GM23338 (cell line): ENCODE results near the gene TRMT11. TPM values are rescaled to one million over a fixed set of nuclear protein-coding genes. Genes with fewer than 3 reads are reported as not detected.

Source experiments
- ATAC-seq: fragments of 200-7000 bp; cut with Tn5 transposase; 3 replicates; pipeline ENCODE4 v1.9.1; 2020
- DNase-seq: peaks from one replicate; pipeline ENCODE4 v3.0.0-alpha.2; 2015; ENCODE audit warnings: low spot score
- H2AFZ ChIP-seq: fragments of 200-600 bp; sonication (generic); 2 replicates; pipeline ENCODE4 v1.8.0; 2016; ENCODE audit warnings: antibody characterized with exemption, mild to moderate bottlenecking, moderate library complexity
- H3F3A ChIP-seq: fragments of 200-600 bp; sonication (generic); replicated peaks from 2 replicates; pipeline ENCODE4 v1.8.0; 2017; ENCODE audit warnings: antibody characterized with exemption, mixed run types, low read depth
- H3K27ac ChIP-seq: fragments of 200-600 bp; sonication (generic); 2 replicates; pipeline ENCODE4 v1.6.1; 2016; ENCODE audit warnings: low read depth
- H3K27me3 ChIP-seq: fragments of 200-600 bp; sonication (generic); 2 replicates; pipeline ENCODE4 v1.8.0; 2016; ENCODE audit warnings: mild to moderate bottlenecking, mixed run types, moderate library complexity; ENCODE audit not compliant: insufficient read depth
- H3K36me3 ChIP-seq: fragments of 200-600 bp; sonication (generic); 2 replicates; pipeline ENCODE4 v1.8.0; 2016; ENCODE audit warnings: mild to moderate bottlenecking; ENCODE audit not compliant: insufficient read depth
- H3K4me1 ChIP-seq: fragments of 200-600 bp; sonication (generic); 2 replicates; pipeline ENCODE4 v1.8.0; 2016; ENCODE audit warnings: mild to moderate bottlenecking, moderate library complexity; ENCODE audit not compliant: insufficient read depth
- H3K4me2 ChIP-seq: fragments of 200-600 bp; sonication (generic); 2 replicates; pipeline ENCODE4 v1.7.1; 2017; ENCODE audit warnings: mixed run types
- H3K4me3 ChIP-seq: fragments of 200-600 bp; sonication (generic); 2 replicates; pipeline ENCODE4 v1.6.1; 2016; ENCODE audit warnings: mixed run types
- H3K79me2 ChIP-seq: fragments of 200-600 bp; sonication (generic); replicated peaks from 2 replicates; pipeline ENCODE4 v1.8.0; 2017; ENCODE audit warnings: mild to moderate bottlenecking; ENCODE audit not compliant: insufficient read depth
- H3K9me2 ChIP-seq: fragments of 200-600 bp; sonication (generic); 2 replicates; pipeline ENCODE4 v1.8.0; 2017; ENCODE audit not compliant: insufficient read depth
- H4K20me1 ChIP-seq: fragments of 200-600 bp; sonication (generic); replicated peaks from 2 replicates; pipeline ENCODE4 v1.8.0; 2017; ENCODE audit warnings: mild to moderate bottlenecking; ENCODE audit not compliant: insufficient read depth
- H3K27ac Mint-ChIP-seq: 2 replicates; pipeline ENCODE4 v1.8.0; 2020; ENCODE audit warnings: inconsistent platforms, mild to moderate bottlenecking, moderate library complexity, mixed read lengths
- H3K27me3 Mint-ChIP-seq: 3 replicates; pipeline ENCODE4 v1.8.0; 2022; ENCODE audit warnings: low read depth, mild to moderate bottlenecking, moderate library complexity, mixed read lengths, inconsistent platforms; ENCODE audit not compliant: insufficient read depth, poor library complexity
- H3K36me3 Mint-ChIP-seq: 3 replicates; pipeline ENCODE4 v1.8.0; 2021; ENCODE audit warnings: low read depth, mild to moderate bottlenecking, inconsistent platforms, moderate library complexity, mixed read lengths
- H3K4me1 Mint-ChIP-seq: 3 replicates; pipeline ENCODE4 v1.8.0; 2020; ENCODE audit warnings: mild to moderate bottlenecking, inconsistent platforms, mixed read lengths
- H3K4me3 Mint-ChIP-seq: 3 replicates; pipeline ENCODE4 v1.8.0; 2021; ENCODE audit warnings: moderate library complexity, mild to moderate bottlenecking, inconsistent platforms, mixed read lengths
- H3K9me3 Mint-ChIP-seq: 3 replicates; pipeline ENCODE4 v1.8.0; 2020; ENCODE audit warnings: moderate library complexity, mild to moderate bottlenecking, inconsistent platforms, mixed read lengths
- CREB1 ChIP-seq: fragments of 250-450 bp; sonication (Bioruptor Pico); IDR thresholded peaks from 2 replicates; pipeline ENCODE4 v1.5.0; 2020; ENCODE audit warnings: low read depth, mild to moderate bottlenecking, moderate library complexity
- EZH2 ChIP-seq: fragments of 200-600 bp; sonication (generic); IDR thresholded peaks from one replicate; pipeline ENCODE4 v1.8.0; 2017; ENCODE audit warnings: antibody characterized with exemption, mild to moderate bottlenecking, low read depth; ENCODE audit not compliant: unreplicated experiment
- EZH2phosphoT487 ChIP-seq: fragments of 200-600 bp; sonication (generic); IDR thresholded peaks from one replicate; pipeline ENCODE4 v1.8.1; 2018; ENCODE audit warnings: antibody characterized with exemption; ENCODE audit not compliant: unreplicated experiment
- JUNB ChIP-seq: IDR thresholded peaks from one replicate; pipeline ENCODE4 v1.6.1; 2016; ENCODE audit warnings: antibody characterized with exemption; ENCODE audit not compliant: unreplicated experiment
- NANOG ChIP-seq: IDR thresholded peaks from 2 replicates; pipeline ENCODE4 v1.6.1; 2016; ENCODE audit warnings: antibody characterized with exemption, borderline replicate concordance
- STAT1 ChIP-seq: IDR thresholded peaks from one replicate; pipeline ENCODE4 v1.6.1; 2016; ENCODE audit warnings: antibody characterized with exemption; ENCODE audit not compliant: unreplicated experiment
- ZNF114 ChIP-seq: fragments of 250-450 bp; sonication (Bioruptor Pico); IDR thresholded peaks from 2 replicates; pipeline ENCODE4 v1.5.0; 2020; ENCODE audit warnings: mild to moderate bottlenecking, moderate library complexity
- ZNF331 ChIP-seq: fragments of 250-450 bp; sonication (Bioruptor Pico); IDR thresholded peaks from 2 replicates; pipeline ENCODE4 v1.5.0; 2020; ENCODE audit warnings: low read depth, mild to moderate bottlenecking, moderate library complexity
- polyA plus RNA-seq: library from polyadenylated mRNA; unstranded; fragments of >200 nt; fragmentation: Nextera tagmentation; extraction: Ambion mirVana; gene quantifications from 2 replicates; pipeline ENCODE4 v1.2.1, GENCODE V29; 2016
- total RNA-seq: library from RNA; depleted of rRNA; stranded (reverse); fragments of >200 nt; shearing (Covaris generic); gene quantifications from 2 replicates; pipeline ENCODE4 v1.2.3, GENCODE V29; 2014
- TF ChIP-seq, protein P1 (sequence below): IDR thresholded peaks from one replicate; pipeline ENCODE4 v1.6.1; 2018; ENCODE audit warnings: antibody characterized with exemption; ENCODE audit not compliant: unreplicated experiment
- TF ChIP-seq, protein P2 (sequence below): fragments of 250-450 bp; sonication (Bioruptor Pico); IDR thresholded peaks from 2 replicates; pipeline ENCODE4 v1.5.0; 2020; ENCODE audit warnings: mild to moderate bottlenecking, moderate library complexity
- TF ChIP-seq, protein P3 (sequence below), 2 experiments: fragments of 200-600 bp in 1 of 2; sonication (generic) in 1 of 2; conservative IDR thresholded peaks; 2 replicates each; pipeline versions ENCODE4 v1.5.1 to v1.6.1; 2016 to 2017; ENCODE audit warnings: antibody characterized with exemption in 2 of 2, low read depth in 2 of 2, mild to moderate bottlenecking in 2 of 2, moderate library complexity in 1 of 2

Gene TRMT11
- total and polyA plus RNA-seq, 2 experiments from 2014 or later = 49.5 to 50.9 TPM

DNA sequence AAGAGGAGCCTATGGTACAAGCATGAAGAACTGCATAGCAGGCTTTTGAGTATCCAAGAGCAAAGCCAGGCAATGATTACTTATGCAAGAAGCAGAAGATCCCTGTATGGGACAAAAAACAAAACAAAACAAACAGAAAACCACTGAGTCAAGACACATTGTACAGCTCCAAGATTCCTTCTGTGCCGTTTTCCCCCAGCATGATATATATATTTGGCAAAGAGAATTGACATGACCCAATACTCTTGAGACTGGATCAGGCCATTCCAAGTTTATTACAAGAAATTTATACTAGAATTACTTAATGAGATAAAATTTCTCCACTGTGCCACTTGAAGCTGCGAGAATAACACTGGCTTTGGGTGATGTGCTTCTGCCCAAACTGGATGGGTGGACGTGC, 65.5 kb downstream of the TRMT11 start (continued):
- TF ChIP-seq, protein P1, sequence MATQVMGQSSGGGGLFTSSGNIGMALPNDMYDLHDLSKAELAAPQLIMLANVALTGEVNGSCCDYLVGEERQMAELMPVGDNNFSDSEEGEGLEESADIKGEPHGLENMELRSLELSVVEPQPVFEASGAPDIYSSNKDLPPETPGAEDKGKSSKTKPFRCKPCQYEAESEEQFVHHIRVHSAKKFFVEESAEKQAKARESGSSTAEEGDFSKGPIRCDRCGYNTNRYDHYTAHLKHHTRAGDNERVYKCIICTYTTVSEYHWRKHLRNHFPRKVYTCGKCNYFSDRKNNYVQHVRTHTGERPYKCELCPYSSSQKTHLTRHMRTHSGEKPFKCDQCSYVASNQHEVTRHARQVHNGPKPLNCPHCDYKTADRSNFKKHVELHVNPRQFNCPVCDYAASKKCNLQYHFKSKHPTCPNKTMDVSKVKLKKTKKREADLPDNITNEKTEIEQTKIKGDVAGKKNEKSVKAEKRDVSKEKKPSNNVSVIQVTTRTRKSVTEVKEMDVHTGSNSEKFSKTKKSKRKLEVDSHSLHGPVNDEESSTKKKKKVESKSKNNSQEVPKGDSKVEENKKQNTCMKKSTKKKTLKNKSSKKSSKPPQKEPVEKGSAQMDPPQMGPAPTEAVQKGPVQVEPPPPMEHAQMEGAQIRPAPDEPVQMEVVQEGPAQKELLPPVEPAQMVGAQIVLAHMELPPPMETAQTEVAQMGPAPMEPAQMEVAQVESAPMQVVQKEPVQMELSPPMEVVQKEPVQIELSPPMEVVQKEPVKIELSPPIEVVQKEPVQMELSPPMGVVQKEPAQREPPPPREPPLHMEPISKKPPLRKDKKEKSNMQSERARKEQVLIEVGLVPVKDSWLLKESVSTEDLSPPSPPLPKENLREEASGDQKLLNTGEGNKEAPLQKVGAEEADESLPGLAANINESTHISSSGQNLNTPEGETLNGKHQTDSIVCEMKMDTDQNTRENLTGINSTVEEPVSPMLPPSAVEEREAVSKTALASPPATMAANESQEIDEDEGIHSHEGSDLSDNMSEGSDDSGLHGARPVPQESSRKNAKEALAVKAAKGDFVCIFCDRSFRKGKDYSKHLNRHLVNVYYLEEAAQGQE = no peak
- no peak for TF ChIP-seq EZH2

DNA sequence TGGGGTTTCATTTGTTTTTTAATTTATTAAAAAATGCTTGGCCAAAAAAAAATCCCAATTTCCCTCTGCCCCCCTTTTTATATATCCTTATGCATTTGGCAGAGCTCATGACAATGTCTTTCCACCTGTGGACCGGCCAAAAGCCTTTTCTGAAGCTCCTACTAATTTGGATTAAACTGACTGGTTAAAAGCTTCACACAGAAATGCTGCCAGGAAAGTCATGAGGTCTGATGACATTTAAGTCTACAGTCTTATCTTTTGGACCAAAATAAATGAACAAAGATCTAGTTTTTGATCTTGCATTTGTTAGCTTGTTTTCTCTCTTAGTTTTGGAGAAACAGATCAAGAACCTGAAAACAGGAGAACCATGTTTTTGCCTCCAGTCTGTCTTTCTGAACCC, 66.1 kb downstream of the TRMT11 start:
- H3K27me3 Mint-ChIP-seq = peaks cover 4% of the 10 kb centered on the region
- Histone ChIP-seq H3K4me2 (no peak overlapping the region), H3K9me2 (0 out of 2 replicates have a peak, but pooled peaks cover 5% of the 10 kb centered on the region), H3K4me3 (no peak overlapping the region), H3F3A (no peaks in the 10 kb centered on the region), H3K27me3 (no peaks in the 10 kb centered on the region), H3K4me1 (no peaks in the 10 kb centered on the region), H4K20me1 (no peaks in the 10 kb centered on the region; the same call in 1 of the 2 replicates), H3K27ac (no peak overlapping the region), H3K79me2 (no peaks in the 10 kb centered on the region), H2AFZ (no peak overlapping the region), H3K36me3 (no peaks in the 10 kb centered on the region)
- no peak overlapping the region for H3K4me3 Mint-ChIP-seq
- peaks cover 14% of the 10 kb centered on the region for H3K36me3 Mint-ChIP-seq
- H3K27ac Mint-ChIP-seq = no peak overlapping the region
- H3K9me3 Mint-ChIP-seq = no peaks in the 10 kb centered on the region; the same call in 2 of the 3 replicates
- ATAC-seq (no peak), DNase-seq (no peak)
- H3K4me1 Mint-ChIP-seq = peaks cover 5% of the 10 kb centered on the region
- TF ChIP-seq, protein P2, sequence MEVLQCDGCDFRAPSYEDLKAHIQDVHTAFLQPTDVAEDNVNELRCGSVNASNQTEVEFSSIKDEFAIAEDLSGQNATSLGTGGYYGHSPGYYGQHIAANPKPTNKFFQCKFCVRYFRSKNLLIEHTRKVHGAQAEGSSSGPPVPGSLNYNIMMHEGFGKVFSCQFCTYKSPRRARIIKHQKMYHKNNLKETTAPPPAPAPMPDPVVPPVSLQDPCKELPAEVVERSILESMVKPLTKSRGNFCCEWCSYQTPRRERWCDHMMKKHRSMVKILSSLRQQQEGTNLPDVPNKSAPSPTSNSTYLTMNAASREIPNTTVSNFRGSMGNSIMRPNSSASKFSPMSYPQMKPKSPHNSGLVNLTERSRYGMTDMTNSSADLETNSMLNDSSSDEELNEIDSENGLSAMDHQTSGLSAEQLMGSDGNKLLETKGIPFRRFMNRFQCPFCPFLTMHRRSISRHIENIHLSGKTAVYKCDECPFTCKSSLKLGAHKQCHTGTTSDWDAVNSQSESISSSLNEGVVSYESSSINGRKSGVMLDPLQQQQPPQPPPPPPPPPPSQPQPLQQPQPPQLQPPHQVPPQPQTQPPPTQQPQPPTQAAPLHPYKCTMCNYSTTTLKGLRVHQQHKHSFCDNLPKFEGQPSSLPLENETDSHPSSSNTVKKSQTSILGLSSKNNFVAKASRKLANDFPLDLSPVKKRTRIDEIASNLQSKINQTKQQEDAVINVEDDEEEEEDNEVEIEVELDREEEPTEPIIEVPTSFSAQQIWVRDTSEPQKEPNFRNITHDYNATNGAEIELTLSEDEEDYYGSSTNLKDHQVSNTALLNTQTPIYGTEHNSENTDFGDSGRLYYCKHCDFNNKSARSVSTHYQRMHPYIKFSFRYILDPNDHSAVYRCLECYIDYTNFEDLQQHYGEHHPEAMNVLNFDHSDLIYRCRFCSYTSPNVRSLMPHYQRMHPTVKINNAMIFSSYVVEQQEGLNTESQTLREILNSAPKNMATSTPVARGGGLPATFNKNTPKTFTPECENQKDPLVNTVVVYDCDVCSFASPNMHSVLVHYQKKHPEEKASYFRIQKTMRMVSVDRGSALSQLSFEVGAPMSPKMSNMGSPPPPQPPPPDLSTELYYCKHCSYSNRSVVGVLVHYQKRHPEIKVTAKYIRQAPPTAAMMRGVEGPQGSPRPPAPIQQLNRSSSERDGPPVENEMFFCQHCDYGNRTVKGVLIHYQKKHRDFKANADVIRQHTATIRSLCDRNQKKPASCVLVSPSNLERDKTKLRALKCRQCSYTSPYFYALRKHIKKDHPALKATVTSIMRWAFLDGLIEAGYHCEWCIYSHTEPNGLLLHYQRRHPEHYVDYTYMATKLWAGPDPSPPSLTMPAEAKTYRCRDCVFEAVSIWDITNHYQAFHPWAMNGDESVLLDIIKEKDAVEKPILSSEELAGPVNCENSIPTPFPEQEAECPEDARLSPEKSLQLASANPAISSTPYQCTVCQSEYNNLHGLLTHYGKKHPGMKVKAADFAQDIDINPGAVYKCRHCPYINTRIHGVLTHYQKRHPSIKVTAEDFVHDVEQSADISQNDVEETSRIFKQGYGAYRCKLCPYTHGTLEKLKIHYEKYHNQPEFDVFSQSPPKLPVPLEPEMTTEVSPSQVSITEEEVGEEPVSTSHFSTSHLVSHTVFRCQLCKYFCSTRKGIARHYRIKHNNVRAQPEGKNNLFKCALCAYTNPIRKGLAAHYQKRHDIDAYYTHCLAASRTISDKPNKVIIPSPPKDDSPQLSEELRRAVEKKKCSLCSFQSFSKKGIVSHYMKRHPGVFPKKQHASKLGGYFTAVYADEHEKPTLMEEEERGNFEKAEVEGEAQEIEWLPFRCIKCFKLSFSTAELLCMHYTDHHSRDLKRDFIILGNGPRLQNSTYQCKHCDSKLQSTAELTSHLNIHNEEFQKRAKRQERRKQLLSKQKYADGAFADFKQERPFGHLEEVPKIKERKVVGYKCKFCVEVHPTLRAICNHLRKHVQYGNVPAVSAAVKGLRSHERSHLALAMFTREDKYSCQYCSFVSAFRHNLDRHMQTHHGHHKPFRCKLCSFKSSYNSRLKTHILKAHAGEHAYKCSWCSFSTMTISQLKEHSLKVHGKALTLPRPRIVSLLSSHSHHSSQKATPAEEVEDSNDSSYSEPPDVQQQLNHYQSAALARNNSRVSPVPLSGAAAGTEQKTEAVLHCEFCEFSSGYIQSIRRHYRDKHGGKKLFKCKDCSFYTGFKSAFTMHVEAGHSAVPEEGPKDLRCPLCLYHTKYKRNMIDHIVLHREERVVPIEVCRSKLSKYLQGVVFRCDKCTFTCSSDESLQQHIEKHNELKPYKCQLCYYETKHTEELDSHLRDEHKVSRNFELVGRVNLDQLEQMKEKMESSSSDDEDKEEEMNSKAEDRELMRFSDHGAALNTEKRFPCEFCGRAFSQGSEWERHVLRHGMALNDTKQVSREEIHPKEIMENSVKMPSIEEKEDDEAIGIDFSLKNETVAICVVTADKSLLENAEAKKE (CRISPR knock-in tag) = no peak
- TF ChIP-seq ZNF331 (CRISPR knock-in tag) = no peak
- TF ChIP-seq, protein P3, sequence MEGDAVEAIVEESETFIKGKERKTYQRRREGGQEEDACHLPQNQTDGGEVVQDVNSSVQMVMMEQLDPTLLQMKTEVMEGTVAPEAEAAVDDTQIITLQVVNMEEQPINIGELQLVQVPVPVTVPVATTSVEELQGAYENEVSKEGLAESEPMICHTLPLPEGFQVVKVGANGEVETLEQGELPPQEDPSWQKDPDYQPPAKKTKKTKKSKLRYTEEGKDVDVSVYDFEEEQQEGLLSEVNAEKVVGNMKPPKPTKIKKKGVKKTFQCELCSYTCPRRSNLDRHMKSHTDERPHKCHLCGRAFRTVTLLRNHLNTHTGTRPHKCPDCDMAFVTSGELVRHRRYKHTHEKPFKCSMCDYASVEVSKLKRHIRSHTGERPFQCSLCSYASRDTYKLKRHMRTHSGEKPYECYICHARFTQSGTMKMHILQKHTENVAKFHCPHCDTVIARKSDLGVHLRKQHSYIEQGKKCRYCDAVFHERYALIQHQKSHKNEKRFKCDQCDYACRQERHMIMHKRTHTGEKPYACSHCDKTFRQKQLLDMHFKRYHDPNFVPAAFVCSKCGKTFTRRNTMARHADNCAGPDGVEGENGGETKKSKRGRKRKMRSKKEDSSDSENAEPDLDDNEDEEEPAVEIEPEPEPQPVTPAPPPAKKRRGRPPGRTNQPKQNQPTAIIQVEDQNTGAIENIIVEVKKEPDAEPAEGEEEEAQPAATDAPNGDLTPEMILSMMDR (conservative IDR thresholded peaks at IDR 0.05; ENCODE audit: low read depth in 2 of 2) = no peak
- TF ChIP-seq JUNB = no peak
- TF ChIP-seq EZH2phosphoT487 = no peak
- TF ChIP-seq NANOG = no peak
- TF ChIP-seq STAT1 = no peak
- no peak for TF ChIP-seq ZNF114
- TF ChIP-seq CREB1 (CRISPR knock-in tag) = no peak
